SIG-M5 treated with dmso at 0.1 percent for 504 hours (cell line): ENCODE measurements around the gene CNBD2.
A peak's percentile ranks its signal among the peaks of the same experiment; 100 is the strongest.
"Not testable (repeated sequence)": the region's sequence is repeated elsewhere in the genome, so short reads cannot be mapped to it uniquely, and the experiment has no call there.

Experiments used
- DNase-seq: peaks from one replicate; lab custom pipeline; 2025; ENCODE audit not compliant: unreplicated experiment; lab: John Stamatoyannopoulos, UW

CNBD2 gene

GRCh38 chr20:35974256-35974655 lies 5.9 kb downstream of the CNBD2 start:
- no peak for DNase-seq

GRCh38 chr20:35975576-35976373 lies 7.4 kb downstream of the CNBD2 start:
- DNase-seq = no peak

- DNase-seq = peak; percentile 74
Observed at GRCh38 chr20:35978041-35978513, 9.7 kb downstream of the CNBD2 start.

GRCh38 chr20:35979544-35979943 lies 11.2 kb downstream of the CNBD2 start:
- DNase-seq = no peak

DNA sequence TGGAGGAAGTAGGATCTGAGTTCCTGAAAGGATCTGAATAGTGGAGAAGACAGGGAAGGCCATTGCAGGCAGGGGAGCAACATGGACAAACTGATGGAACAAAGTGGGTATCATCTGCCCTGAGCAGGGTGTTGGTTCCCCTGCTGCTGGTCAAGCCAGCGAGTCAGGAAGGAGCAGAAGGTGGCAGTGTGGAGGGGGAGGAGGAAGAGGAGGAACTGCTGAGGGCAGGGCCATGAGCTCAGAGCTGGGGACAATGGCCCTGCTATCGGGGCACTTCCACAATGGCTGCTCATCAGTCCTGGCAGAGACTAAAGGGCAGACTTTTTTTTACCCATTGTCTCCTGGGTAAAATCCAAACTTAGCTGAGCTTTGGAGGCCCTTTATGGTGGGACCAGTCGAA lies 13.6 kb downstream of the CNBD2 start:
- DNase-seq = no peak

DNA sequence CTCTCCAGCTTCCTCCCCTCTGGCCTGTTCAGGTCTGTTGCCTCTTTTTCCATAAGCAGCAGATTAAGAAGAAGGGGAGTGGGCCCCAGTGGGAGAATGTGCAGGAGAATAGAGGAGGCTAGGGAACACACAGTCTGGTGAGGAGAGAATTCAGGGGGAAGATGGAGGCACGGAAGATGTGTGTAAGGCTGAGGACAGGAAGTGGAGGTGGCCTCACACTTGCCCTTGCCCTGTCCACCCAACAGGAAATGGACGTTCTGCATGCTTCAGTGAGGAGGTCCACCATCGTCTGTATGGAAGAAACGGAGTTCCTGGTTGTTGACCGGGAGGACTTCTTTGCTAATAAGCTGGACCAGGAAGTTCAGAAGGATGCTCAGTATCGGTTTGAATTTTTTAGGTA lies 16.0 kb downstream of the CNBD2 start:
- no peak for DNase-seq

GRCh38 chr20:35985806-35986205 lies 17.4 kb downstream of the CNBD2 start:
- no peak for DNase-seq

DNA sequence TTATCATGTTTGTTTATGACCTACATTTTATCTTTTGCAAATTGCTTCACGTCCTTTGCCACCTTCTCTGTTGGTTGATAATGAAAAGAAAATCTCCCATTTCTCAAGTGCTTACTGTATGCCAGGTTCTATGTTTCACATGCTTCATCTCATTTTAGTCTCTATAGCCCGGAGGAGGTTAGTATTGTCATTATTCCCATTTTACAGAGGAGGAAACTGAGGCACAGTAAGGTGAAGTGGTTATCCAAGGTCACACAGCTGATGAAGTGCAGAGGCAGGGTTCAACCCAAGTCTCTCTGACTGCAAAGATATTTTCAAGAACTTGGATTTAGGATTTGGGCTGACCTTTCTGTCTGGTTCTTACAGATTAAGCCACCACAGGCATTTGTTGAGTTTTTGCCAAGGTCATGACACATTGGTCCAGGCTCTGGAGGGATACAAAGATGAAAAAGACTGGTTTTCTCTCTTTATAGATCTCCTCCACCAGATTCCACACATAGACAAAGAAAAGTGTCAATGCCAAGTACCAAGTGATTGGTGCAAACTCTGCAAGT lies 20.6 kb downstream of the CNBD2 start:
- no peak for DNase-seq

DNA sequence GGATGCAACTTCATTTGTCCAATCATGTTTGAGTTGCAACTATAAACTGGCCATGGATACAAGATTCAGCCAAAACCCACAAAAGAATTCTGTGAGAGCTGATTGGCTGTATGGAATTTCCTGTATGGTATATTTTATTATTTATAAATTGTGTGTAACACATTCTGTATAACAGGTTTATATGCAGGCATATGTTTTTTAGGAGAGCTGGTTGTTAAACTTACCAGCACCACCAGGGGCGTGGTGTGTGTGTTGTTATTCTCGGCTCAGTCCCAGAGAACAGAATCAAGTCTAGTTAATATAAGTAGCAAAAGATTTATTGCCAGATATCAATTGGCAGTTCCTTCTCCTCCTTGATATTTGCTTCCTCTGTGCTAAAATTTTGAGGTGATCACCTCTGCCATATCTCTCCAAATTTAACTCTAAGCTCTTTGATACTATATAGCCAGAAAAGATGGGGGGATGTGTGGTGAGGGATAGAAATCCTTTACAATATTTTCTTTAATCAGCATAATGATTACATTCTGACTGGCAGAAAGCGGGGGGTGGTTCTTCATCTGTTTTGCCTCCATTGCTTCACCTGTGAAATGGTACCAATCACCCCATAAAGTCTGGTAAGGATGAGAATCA lies 22.9 kb downstream of the CNBD2 start:
- DNase-seq = peak; percentile 49

- DNase-seq = peak; percentile 73
Observed at GRCh38 chr20:35992713-35993335, 24.4 kb downstream of the CNBD2 start.

DNA sequence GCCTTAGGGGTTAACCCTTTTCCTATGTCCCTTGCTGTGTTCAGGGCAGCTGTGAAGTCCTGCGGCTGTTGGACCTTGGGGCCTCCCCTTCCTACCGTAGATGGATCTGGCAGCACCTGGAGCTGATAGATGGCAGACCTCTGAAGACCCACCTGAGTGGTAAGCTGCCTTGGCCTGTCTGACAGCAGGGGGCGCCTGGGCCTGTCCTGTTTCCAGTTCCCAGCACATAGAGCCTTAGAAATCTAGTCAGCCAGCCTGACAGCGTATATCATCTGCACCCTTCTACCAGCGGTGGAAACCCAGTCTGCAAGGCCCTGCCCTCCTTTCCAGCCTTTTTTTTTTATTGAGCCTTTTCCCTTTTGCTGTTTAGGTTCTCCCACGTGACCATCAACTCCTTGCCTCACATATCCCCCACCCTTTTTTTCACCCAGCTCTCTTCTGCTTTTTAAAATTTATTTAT lies 26.6 kb downstream of the CNBD2 start:
- peak; percentile 71 for DNase-seq

GRCh38 chr20:35996492-35996891 lies 28.1 kb downstream of the CNBD2 start:
- DNase-seq = not testable (repeated sequence)

DNA sequence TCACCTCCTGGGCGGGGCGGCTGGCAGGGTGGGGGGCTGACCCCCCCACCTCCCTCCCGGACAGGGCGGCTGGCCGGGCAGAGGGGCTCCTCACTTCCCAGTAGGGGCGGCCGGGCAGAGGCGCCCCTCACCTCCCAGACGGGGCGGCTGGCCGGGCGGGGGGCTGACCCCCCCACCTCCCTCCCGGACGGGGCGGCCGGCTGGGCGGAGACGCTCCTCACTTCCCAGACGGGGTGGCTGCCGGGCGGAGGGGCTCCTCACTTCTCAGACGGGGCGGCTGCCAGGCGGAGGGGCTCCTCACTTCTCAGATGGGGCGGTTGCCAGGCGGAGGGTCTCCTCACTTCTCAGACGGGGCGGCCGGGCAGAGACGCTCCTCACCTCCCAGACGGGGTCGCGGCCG lies 32.9 kb downstream of the CNBD2 start:
- not testable (repeated sequence) for DNase-seq

DNA sequence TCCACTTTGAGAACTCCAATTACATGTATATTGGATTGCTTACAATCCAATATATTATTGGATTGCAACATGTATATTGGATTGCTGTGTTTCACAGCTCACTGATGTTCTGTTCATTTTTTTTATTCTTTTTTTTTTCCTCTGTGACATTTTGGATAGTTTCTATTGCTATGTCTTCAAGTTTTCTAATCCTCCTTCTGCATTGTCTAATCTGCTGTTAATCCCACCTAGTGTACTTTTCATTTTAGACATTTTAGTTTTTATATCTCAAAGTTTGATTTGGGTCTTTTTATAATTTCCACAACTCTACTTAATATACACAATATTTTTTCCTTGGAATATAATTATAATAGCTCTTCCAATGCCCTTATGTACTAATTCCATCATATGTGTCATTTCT lies 34.5 kb downstream of the CNBD2 start:
- no peak for DNase-seq

- peak; percentile 78 for DNase-seq
Observed at GRCh38 chr20:36004045-36004444, 35.7 kb downstream of the CNBD2 start.

GRCh38 chr20:36008461-36009035 lies 40.2 kb downstream of the CNBD2 start:
- DNase-seq = no peak

DNA sequence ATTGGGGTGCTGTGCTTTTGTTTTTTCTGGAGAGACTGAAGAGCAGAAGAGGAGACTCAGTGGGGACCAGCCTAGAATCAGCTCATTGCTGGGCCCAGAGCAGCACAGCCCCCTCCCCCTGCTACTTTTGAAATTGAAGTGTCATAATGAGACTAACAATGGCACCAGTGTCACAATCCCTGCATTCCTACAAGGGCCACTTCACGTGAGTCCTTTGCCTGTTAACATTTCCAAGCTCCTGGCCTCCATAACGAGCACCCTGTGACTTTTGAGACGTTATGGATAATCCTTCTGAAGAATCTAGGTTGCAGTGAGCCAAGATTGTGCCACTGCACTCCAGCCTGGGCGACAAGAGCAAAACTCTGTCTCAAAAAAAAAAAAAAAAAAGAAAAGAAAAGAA lies 41.7 kb downstream of the CNBD2 start:
- no peak for DNase-seq

DNA sequence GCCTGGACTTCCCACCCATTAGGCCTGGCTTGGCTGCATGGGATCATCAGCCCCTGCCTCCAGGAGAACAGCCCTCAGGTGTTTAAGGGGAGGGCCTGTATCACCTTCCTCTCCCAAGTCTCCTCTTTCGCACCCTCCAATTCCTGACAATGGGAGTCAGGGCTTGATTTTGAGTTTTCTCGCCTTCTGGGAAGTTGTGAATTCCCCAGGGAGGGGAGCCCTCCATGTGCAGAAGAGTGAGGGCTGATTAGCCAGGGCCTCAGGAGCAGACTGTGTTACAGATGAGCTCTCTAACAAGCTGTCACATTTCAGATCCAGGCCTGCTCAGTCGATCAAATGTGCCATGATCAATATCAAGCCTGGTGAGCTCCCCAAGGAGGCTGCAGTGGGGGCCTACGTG lies 42.4 kb downstream of the CNBD2 start:
- DNase-seq = no peak

DNA sequence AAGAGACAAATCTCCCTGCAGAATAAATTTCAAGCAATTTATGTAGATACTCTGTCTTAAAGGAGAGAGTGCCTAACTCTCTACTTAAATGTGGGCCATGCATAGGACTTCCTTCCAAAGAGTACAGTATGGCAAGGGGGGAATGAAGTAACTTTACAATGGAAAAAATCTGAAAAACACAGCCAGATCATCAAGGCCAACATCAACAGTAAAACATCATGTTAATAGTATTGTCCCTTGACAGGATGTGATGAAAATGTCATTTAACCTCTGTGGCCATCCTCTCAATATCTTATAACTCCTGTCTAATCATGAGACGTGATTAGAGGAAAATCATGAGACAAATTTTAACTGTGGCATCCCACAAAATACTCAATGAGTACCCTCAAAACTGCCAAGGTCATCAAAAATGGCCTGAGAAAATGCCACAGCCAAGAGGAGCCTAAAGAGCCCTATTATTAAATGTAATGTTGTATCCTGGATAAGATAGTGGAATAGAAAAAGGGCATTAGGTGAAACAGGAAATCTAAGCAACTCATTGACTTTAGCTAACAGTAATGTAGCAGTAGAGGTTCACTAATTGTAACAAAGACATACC lies 47.5 kb downstream of the CNBD2 start:
- no peak for DNase-seq

- no peak for DNase-seq
Observed at GRCh38 chr20:36017048-36017951, 48.9 kb downstream of the CNBD2 start.
